Uterus (tissue), 2 donors: ENCODE results near the gene KIAA0513.

Source experiments
- CTCF ChIP-seq, 4 experiments: fragments of 200-600 bp in 2 of 4; fragments of 450-650 bp in 2 of 4; sonication (generic) in 2 of 4; IDR thresholded peaks; one replicate each; pipeline ENCODE4 v1.5.1; 2016 to 2019; ENCODE audit warnings: antibody characterized with exemption in 4 of 4, mild to moderate bottlenecking in 2 of 4, moderate library complexity in 1 of 4
- POLR2A ChIP-seq, 2 donors: fragments of 450-650 bp; IDR thresholded peaks; one replicate each; pipeline ENCODE4 v1.6.1; 2016; ENCODE audit warnings: antibody characterized with exemption in 2 of 2, mild to moderate bottlenecking in 1 of 2, moderate library complexity in 1 of 2

GRCh38 chr16:85034591-85035433 is 7.2 kb downstream of the KIAA0513 start:
- TF ChIP-seq CTCF (IDR thresholded peaks at IDR 0.05) (no peak), POLR2A (IDR thresholded peaks at IDR 0.05) (no peak)
